GM10847 (cell line): ENCODE data around the gene SH3GL2.

Source experiments
- POLR2A ChIP-seq: IDR thresholded peaks from 2 replicates; pipeline ENCODE4 v1.6.1; 2011; ENCODE audit not compliant: insufficient read length; ENCODE audit errors: extremely low read depth

Gene SH3GL2

GRCh38 chr9:17843236-17843635, 264.4 kb downstream of the SH3GL2 start:
- TF ChIP-seq POLR2A: no peak
